Gastrocnemius medialis (tissue), 4 donors: Measurements from ENCODE around the gene ITCH. TPM values are rescaled to one million over a fixed set of nuclear protein-coding genes. Genes with fewer than 3 reads are reported as not detected.
A peak's percentile ranks its signal among the peaks of the same experiment; 100 is the strongest.

Source experiments
- ATAC-seq, 2 donors: fragments of 150-250 bp; one replicate each; pipeline ENCODE4 v1.9.1; 2016
- DNase-seq, 2 donors: peaks; one replicate each; pipeline ENCODE4 v3.0.0-alpha.2; 2019
- H3K27ac ChIP-seq, 4 donors: fragments of 200-600 bp; sonication (generic); 1 replicate in 1 of 4; 2 replicates in 3 of 4; pipeline ENCODE4 v1.5.1; 2016 to 2018; ENCODE audit warnings: mild to moderate bottlenecking in 2 of 4, moderate library complexity in 1 of 4
- H3K27me3 ChIP-seq, 3 donors: fragments of 200-600 bp; sonication (generic) in 2 of 3; 1 replicate in 1 of 3; 2 replicates in 2 of 3; pipeline versions ENCODE4 v1.5.1 to v1.6.0; 2016 to 2019; ENCODE audit warnings: mild to moderate bottlenecking in 1 of 3, moderate library complexity in 1 of 3
- H3K36me3 ChIP-seq, 2 donors: fragments of 200-600 bp; sonication (generic) in 1 of 2; one replicate each; pipeline ENCODE4 v1.5.1; 2017 to 2018
- H3K4me1 ChIP-seq, 2 donors: fragments of 200-600 bp; sonication (generic) in 1 of 2; one replicate each; pipeline ENCODE4 v1.5.1; 2016 to 2017; ENCODE audit warnings: mild to moderate bottlenecking in 2 of 2
- H3K4me3 ChIP-seq, 4 donors: fragments of 200-600 bp; sonication (generic) in 3 of 4; 1 replicate in 1 of 4; 2 replicates in 3 of 4; pipeline ENCODE4 v1.5.1; 2016 to 2019; ENCODE audit warnings: mild to moderate bottlenecking in 2 of 4
- H3K9me3 ChIP-seq, 3 donors: fragments of 200-600 bp; sonication (generic) in 2 of 3; 1 replicate in 1 of 3; 2 replicates in 2 of 3; pipeline ENCODE4 v1.5.1; 2016 to 2019
- POLR2A ChIP-seq, 2 donors: fragments of 450-650 bp; IDR thresholded peaks; one replicate each; pipeline ENCODE4 v1.6.1; 2017; ENCODE audit warnings: antibody characterized with exemption in 2 of 2, mild to moderate bottlenecking in 2 of 2, moderate library complexity in 2 of 2
- in situ Hi-C, 4 donors: fragments of 200-750 bp; cut with MboI; loops; one replicate each; pipeline versions ENCODE4 v1.15.0 to v1.8.0; 2017; ENCODE audit warnings: low sequenced_read_pairs in 4 of 4
- intact Hi-C: fragments of 100-400 bp; cut with DNase I; formaldehyde crosslinking; loops from one replicate; pipeline ENCODE4 v1.15.1; 2023; ENCODE audit warnings: low total_unique reads
- total RNA-seq, 4 donors: library from RNA; depleted of rRNA; stranded (reverse); fragments of >200 nt; gene quantifications; one replicate each; pipeline versions ENCODE4 v1.1.0 to v1.2.3, GENCODE V29; 2016
- TF ChIP-seq, protein P1 (sequence below), 5 experiments: fragments of 450-650 bp in 3 of 5; fragments of 200-600 bp in 2 of 5; sonication (generic) in 2 of 5; IDR thresholded peaks in 4 of 5; conservative IDR thresholded peaks in 1 of 5; 1 replicate in 4 of 5; 2 replicates in 1 of 5; pipeline ENCODE4 v1.5.1; 2016 to 2019; ENCODE audit warnings: antibody characterized with exemption in 5 of 5, mild to moderate bottlenecking in 3 of 5, moderate library complexity in 3 of 5

ITCH gene
- total RNA-seq, 4 donors from 2014 or later, result 32.9 to 55.2 (median 52.0) TPM

DNA sequence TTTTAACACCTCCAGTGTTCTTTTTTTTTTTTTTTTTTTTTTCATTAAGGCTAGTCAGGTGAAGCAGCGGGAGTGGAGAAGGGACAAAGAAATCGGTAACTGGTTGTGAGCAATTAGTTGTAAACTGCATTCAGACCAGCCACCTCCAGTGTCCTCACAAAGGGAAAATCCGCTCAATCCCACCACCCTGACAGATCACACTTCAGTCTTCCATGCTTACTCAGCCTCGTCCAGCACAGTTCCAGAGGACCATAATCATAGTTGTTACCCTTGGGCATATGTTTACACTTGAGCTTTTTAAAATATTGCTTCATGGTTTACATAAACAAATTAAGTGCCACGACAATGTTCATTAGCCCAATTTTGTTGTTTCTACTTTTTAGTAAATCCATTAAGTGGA lies 163.4 kb downstream of the ITCH start:
- Histone ChIP-seq H3K36me3 (peaks cover 0 to 28% of the 10 kb centered on the region in 2 donors), H3K4me1 (peaks cover 56 to 65% of the 10 kb centered on the region in 2 donors), H3K4me3 (no peak overlapping the region), H3K9me3 (no peaks in the 10 kb centered on the region), H3K27ac (peak overlapping the region; percentile 78 to 87 (median 79)), H3K27me3 (no peaks in the 10 kb centered on the region)
- DNase-seq, result no peak
- TF ChIP-seq, protein P1, sequence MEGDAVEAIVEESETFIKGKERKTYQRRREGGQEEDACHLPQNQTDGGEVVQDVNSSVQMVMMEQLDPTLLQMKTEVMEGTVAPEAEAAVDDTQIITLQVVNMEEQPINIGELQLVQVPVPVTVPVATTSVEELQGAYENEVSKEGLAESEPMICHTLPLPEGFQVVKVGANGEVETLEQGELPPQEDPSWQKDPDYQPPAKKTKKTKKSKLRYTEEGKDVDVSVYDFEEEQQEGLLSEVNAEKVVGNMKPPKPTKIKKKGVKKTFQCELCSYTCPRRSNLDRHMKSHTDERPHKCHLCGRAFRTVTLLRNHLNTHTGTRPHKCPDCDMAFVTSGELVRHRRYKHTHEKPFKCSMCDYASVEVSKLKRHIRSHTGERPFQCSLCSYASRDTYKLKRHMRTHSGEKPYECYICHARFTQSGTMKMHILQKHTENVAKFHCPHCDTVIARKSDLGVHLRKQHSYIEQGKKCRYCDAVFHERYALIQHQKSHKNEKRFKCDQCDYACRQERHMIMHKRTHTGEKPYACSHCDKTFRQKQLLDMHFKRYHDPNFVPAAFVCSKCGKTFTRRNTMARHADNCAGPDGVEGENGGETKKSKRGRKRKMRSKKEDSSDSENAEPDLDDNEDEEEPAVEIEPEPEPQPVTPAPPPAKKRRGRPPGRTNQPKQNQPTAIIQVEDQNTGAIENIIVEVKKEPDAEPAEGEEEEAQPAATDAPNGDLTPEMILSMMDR (IDR thresholded peaks at IDR 0.05 in 4 of 5, conservative IDR thresholded peaks at IDR 0.05 in 1 of 5), result no peak
- TF ChIP-seq POLR2A (IDR thresholded peaks at IDR 0.05), result no peak
- intact Hi-C loops (loop anchor here (5.0 kb wide), 1 partner anchor 164 kb away; the partner anchor contains the start of gene ITCH), in situ Hi-C loops (loop anchor here in 1 of 4 donors (25.0 kb wide), 1 partner anchor 186 kb away; the partner anchor contains the start of gene TP53INP2)
- ATAC-seq, result no peak

GRCh38 chr20:34527016-34527415 lies 163.9 kb downstream of the ITCH start:
- Histone ChIP-seq H3K27ac (peak overlapping the region; percentile 78 to 87 (median 79)), H3K4me1 (peaks cover 53 to 63% of the 10 kb centered on the region in 2 donors), H3K36me3 (peaks cover 0 to 33% of the 10 kb centered on the region in 2 donors), H3K9me3 (no peaks in the 10 kb centered on the region), H3K4me3 (no peak overlapping the region), H3K27me3 (no peaks in the 10 kb centered on the region)
- DNase-seq (no peak), ATAC-seq (no peak)
- in situ Hi-C loops, result loop anchor here in 1 of 4 donors (25.0 kb wide), 1 partner anchor 185 kb away; the partner anchor contains the start of gene TP53INP2
- TF ChIP-seq, protein P1 (IDR thresholded peaks at IDR 0.05 in 4 of 5, conservative IDR thresholded peaks at IDR 0.05 in 1 of 5), result no peak
- TF ChIP-seq POLR2A (IDR thresholded peaks at IDR 0.05), result no peak
- intact Hi-C loops, result loop anchor here (5.0 kb wide), 1 partner anchor 165 kb away; the partner anchor contains the start of gene ITCH

GRCh38 chr20:34528921-34529297 lies 165.8 kb downstream of the ITCH start:
- peak overlapping the region in 3 of 4 donors; percentile 44 to 68 (median 61) for H3K27ac ChIP-seq
- peaks cover 48 to 53% of the 10 kb centered on the region in 2 donors for H3K4me1 ChIP-seq
- no peak overlapping the region for H3K4me3 ChIP-seq
- TF ChIP-seq, protein P1 (IDR thresholded peaks at IDR 0.05 in 4 of 5, conservative IDR thresholded peaks at IDR 0.05 in 1 of 5), result peak in 2 of 5 experiments; percentile 11 to 23
- no peak for TF ChIP-seq POLR2A (IDR thresholded peaks at IDR 0.05)
- peak; percentile 44 to 57 for DNase-seq
- ATAC-seq, result peak in 1 of 2 donors; percentile 51
- no peaks in the 10 kb centered on the region for H3K27me3 ChIP-seq
- in situ Hi-C loops, result loop anchor here in 1 of 4 donors (25.0 kb wide), 1 partner anchor 183 kb away; the partner anchor contains the start of gene TP53INP2
- peaks cover 0 to 50% of the 10 kb centered on the region in 2 donors for H3K36me3 ChIP-seq
- intact Hi-C loops, result loop anchor here (5.0 kb wide), 1 partner anchor 167 kb away; the partner anchor contains the start of gene ITCH
- no peaks in the 10 kb centered on the region for H3K9me3 ChIP-seq

DNA sequence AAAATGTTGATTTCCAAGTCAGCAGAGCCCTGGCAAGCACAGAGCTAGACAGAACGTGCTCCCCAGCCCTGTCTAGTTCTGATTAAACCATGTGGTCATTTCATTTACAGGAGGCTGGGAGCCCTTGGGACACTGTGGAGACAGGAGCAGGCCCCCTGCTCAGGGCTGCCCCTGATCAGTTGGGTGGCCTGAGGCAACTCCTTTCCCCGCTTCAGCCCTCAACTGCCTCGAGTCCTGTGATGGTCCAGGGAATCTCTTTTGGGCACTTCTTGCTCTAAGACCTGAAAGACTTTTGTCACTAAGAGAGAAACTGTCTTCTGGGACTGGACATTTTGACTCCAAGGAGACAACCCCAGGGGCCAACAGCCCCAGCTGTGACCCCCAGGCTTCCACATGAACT lies 166.7 kb downstream of the ITCH start:
- Histone ChIP-seq H3K36me3 (peaks cover 0 to 57% of the 10 kb centered on the region in 2 donors), H3K9me3 (no peaks in the 10 kb centered on the region), H3K27ac (peak overlapping the region in 1 of 4 donors; percentile 44), H3K4me3 (no peak overlapping the region), H3K4me1 (peaks cover 40 to 46% of the 10 kb centered on the region in 2 donors), H3K27me3 (no peaks in the 10 kb centered on the region)
- TF ChIP-seq, protein P1 (IDR thresholded peaks at IDR 0.05 in 4 of 5, conservative IDR thresholded peaks at IDR 0.05 in 1 of 5), result no peak
- TF ChIP-seq POLR2A (IDR thresholded peaks at IDR 0.05), result no peak
- no peak for ATAC-seq
- in situ Hi-C loops (loop anchor here in 1 of 4 donors (25.0 kb wide), 1 partner anchor 183 kb away; the partner anchor contains the start of gene TP53INP2), intact Hi-C loops (loop anchor here (5.0 kb wide), 1 partner anchor 167 kb away; the partner anchor contains the start of gene ITCH)
- DNase-seq, result no peak
